HepG2 (cell line): ENCODE results near the gene TAF6L. TPM values are rescaled to one million over a fixed set of nuclear protein-coding genes. Genes with fewer than 3 reads are reported as not detected.

ENCODE experiments used
- BCL6 ChIP-seq: IDR thresholded peaks from 2 replicates; pipeline ENCODE4 v1.6.1; 2016; ENCODE audit warnings: missing genetic modification reagents, missing compliant biosample characterization
- BRCA1 ChIP-seq: sonication (generic); formaldehyde crosslinking; IDR thresholded peaks from 2 replicates; pipeline ENCODE4 v1.4.0; 2020; ENCODE audit warnings: missing genetic modification reagents
- ETV6 ChIP-seq: sonication (generic); formaldehyde crosslinking; conservative IDR thresholded peaks from 2 replicates; pipeline ENCODE4 v1.4.0; 2020; ENCODE audit warnings: missing genetic modification reagents
- JUN ChIP-seq: sonication (generic); formaldehyde crosslinking; IDR thresholded peaks from 2 replicates; pipeline ENCODE4 v1.4.0; 2020; ENCODE audit warnings: mild to moderate bottlenecking, missing genetic modification reagents
- MATR3 ChIP-seq: sonication (generic); formaldehyde crosslinking; IDR thresholded peaks from 2 replicates; pipeline ENCODE4 v1.4.0; 2020; ENCODE audit warnings: missing genetic modification reagents
- MYC ChIP-seq: sonication (generic); formaldehyde crosslinking; IDR thresholded peaks from 2 replicates; pipeline ENCODE4 v1.9.0; 2021; ENCODE audit warnings: missing genetic modification reagents, borderline replicate concordance
- NRL ChIP-seq: sonication (generic); formaldehyde crosslinking; IDR thresholded peaks from 2 replicates; pipeline ENCODE4 v1.5.0; 2020; ENCODE audit warnings: missing genetic modification reagents, mild to moderate bottlenecking, moderate library complexity, borderline replicate concordance
- PITX1 ChIP-seq: sonication (generic); formaldehyde crosslinking; IDR thresholded peaks from 2 replicates; pipeline ENCODE4 v1.5.1; 2020; ENCODE audit warnings: mild to moderate bottlenecking, missing genetic modification reagents
- POLR2A ChIP-seq, 2 experiments: IDR thresholded peaks; 2 replicates each; pipeline ENCODE4 v1.6.1; 2011; ENCODE audit warnings: low read depth in 2 of 2, low read length in 2 of 2, mild to moderate bottlenecking in 1 of 2, moderate library complexity in 1 of 2; ENCODE audit not compliant: insufficient read depth in 1 of 2
- RBAK ChIP-seq: sonication (generic); formaldehyde crosslinking; IDR thresholded peaks from 2 replicates; pipeline ENCODE4 v1.5.1; 2020; ENCODE audit warnings: mild to moderate bottlenecking, missing genetic modification reagents
- RFX1 ChIP-seq: fragments of 450-650 bp; IDR thresholded peaks from 2 replicates; pipeline ENCODE4 v1.6.1; 2017
- TARDBP ChIP-seq: sonication (generic); formaldehyde crosslinking; IDR thresholded peaks from 2 replicates; pipeline ENCODE4 v1.8.0; 2022; ENCODE audit warnings: mild to moderate bottlenecking, missing genetic modification reagents
- ZFP82 ChIP-seq: sonication (generic); formaldehyde crosslinking; IDR thresholded peaks from 2 replicates; pipeline ENCODE4 v1.5.1; 2020; ENCODE audit warnings: mild to moderate bottlenecking, missing genetic modification reagents, borderline replicate concordance
- ZFX ChIP-seq: sonication (generic); formaldehyde crosslinking; IDR thresholded peaks from 2 replicates; pipeline ENCODE4 v1.4.0; 2020; ENCODE audit warnings: mild to moderate bottlenecking, low read depth, missing genetic modification reagents, moderate library complexity
- ZNF350 ChIP-seq: sonication (generic); formaldehyde crosslinking; IDR thresholded peaks from 2 replicates; pipeline ENCODE4 v1.4.0; 2020; ENCODE audit warnings: mild to moderate bottlenecking, low read depth, missing genetic modification reagents, borderline replicate concordance
- ZNF720 ChIP-seq: sonication (generic); formaldehyde crosslinking; IDR thresholded peaks from 2 replicates; pipeline ENCODE4 v1.4.0; 2020; ENCODE audit warnings: missing genetic modification reagents
- ZSCAN31 ChIP-seq: sonication (generic); formaldehyde crosslinking; IDR thresholded peaks from 2 replicates; pipeline ENCODE4 v1.5.0; 2020; ENCODE audit warnings: low read depth, mild to moderate bottlenecking, missing genetic modification reagents
- polyA plus RNA-seq, 8 experiments: library from polyadenylated mRNA; depleted of rRNA in 3 of 8; stranded (reverse) in 7 of 8; unstranded in 1 of 8; fragments of >200 nt; fragmentation: Illumina TruSeq in 4 of 8; extraction: Trizol in 4 of 8; gene quantifications; 2 replicates each; pipeline versions ENCODE4 v1.2.1 to v1.2.3, GENCODE V29; 2011 to 2016; ENCODE audit warnings: low read depth in 4 of 8, missing spikeins in 1 of 8, mixed read lengths in 1 of 8; ENCODE audit not compliant: insufficient read depth in 1 of 8
- total RNA-seq, 5 experiments: library from RNA; depleted of rRNA; stranded (reverse); fragments of >200 nt; fragmentation: Illumina TruSeq; extraction: Trizol; gene quantifications; 2 replicates each; pipeline ENCODE4 v1.2.3, GENCODE V29; 2016; ENCODE audit warnings: low read depth in 1 of 5
- TF ChIP-seq, protein P1 (sequence below): sonication (generic); formaldehyde crosslinking; IDR thresholded peaks from 2 replicates; pipeline ENCODE4 v1.5.0; 2020; ENCODE audit warnings: mild to moderate bottlenecking, missing genetic modification reagents, borderline replicate concordance
- TF ChIP-seq, protein P2 (sequence below): sonication (generic); formaldehyde crosslinking; IDR thresholded peaks from 2 replicates; pipeline ENCODE4 v1.5.0; 2020; ENCODE audit warnings: missing genetic modification reagents
- TF ChIP-seq, protein P3 (sequence below): sonication (generic); formaldehyde crosslinking; IDR thresholded peaks from 2 replicates; pipeline ENCODE4 v1.8.0; 2022; ENCODE audit warnings: missing genetic modification reagents, mild to moderate bottlenecking, moderate library complexity, borderline replicate concordance
- TF ChIP-seq, protein P4 (sequence below): sonication (generic); formaldehyde crosslinking; IDR thresholded peaks from 2 replicates; pipeline ENCODE4 v1.4.0; 2020; ENCODE audit warnings: missing genetic modification reagents, mild to moderate bottlenecking, borderline replicate concordance

TAF6L gene
- total and polyA plus RNA-seq, 2 of the 13 experiments (the other 11 are each of a cell fraction or from before 2014, with no cell fraction given), result 12.6 to 19.4 TPM

DNA sequence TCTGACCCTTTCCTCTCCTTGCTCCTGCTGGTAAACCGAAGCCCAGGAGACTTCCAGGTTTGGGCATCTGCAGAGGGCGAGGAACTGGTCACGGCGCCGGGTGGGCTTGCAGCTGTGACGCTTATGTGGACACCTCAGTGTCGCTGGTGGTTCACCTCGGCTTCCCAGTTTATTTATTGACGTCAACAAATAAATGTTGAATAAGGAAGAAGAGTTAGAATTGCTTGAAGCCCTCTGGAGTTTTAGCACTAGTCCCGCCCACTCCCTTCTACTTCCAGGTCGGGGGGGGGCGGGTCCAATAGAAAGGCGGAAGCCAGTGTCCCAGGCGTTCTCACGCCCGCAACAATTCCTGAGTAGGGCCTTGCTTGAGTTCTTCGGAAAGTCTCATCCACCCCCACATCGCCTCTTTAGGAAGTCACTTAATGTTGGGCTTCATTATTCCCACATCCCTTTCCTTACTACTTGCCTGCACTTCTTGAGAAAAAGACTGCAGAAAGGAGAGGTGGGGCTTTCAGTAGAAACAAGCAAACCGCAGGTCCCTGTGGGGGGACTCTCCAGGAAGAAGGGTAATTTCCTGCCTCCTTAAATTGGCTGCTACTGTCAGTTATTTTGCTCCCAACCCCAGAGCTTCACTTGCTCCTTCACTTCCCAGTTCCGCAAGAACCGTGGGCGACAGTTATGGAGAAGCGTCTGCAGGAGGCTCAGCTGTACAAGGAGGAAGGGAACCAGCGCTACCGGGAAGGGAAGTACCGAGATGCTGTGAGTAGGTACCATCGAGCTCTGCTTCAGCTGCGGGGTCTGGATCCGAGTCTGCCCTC is 42.8 kb upstream of the TAF6L start, which contains the start of gene TTC9C (continued):
- TF ChIP-seq, protein P1, sequence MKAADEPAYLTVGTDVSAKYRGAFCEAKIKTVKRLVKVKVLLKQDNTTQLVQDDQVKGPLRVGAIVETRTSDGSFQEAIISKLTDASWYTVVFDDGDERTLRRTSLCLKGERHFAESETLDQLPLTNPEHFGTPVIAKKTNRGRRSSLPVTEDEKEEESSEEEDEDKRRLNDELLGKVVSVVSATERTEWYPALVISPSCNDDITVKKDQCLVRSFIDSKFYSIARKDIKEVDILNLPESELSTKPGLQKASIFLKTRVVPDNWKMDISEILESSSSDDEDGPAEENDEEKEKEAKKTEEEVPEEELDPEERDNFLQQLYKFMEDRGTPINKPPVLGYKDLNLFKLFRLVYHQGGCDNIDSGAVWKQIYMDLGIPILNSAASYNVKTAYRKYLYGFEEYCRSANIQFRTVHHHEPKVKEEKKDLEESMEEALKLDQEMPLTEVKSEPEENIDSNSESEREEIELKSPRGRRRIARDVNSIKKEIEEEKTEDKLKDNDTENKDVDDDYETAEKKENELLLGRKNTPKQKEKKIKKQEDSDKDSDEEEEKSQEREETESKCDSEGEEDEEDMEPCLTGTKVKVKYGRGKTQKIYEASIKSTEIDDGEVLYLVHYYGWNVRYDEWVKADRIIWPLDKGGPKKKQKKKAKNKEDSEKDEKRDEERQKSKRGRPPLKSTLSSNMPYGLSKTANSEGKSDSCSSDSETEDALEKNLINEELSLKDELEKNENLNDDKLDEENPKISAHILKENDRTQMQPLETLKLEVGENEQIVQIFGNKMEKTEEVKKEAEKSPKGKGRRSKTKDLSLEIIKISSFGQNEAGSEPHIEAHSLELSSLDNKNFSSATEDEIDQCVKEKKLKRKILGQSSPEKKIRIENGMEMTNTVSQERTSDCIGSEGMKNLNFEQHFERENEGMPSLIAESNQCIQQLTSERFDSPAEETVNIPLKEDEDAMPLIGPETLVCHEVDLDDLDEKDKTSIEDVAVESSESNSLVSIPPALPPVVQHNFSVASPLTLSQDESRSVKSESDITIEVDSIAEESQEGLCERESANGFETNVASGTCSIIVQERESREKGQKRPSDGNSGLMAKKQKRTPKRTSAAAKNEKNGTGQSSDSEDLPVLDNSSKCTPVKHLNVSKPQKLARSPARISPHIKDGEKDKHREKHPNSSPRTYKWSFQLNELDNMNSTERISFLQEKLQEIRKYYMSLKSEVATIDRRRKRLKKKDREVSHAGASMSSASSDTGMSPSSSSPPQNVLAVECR (CRISPR knock-in tag), result peak; percentile 85; the same call in 1 of the 2 replicates
- TF ChIP-seq, protein P2, sequence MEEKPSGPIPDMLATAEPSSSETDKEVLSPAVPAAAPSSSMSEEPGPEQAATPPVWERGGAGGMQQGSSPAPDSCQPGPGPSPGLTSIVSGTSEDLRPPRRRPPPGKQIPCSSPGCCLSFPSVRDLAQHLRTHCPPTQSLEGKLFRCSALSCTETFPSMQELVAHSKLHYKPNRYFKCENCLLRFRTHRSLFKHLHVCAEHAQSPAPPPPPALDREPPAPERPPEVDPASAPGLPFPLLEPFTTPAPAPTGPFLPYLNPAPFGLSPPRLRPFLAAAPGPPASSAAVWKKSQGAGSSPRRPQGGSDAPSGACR, result no peak
- TF ChIP-seq, protein P3, sequence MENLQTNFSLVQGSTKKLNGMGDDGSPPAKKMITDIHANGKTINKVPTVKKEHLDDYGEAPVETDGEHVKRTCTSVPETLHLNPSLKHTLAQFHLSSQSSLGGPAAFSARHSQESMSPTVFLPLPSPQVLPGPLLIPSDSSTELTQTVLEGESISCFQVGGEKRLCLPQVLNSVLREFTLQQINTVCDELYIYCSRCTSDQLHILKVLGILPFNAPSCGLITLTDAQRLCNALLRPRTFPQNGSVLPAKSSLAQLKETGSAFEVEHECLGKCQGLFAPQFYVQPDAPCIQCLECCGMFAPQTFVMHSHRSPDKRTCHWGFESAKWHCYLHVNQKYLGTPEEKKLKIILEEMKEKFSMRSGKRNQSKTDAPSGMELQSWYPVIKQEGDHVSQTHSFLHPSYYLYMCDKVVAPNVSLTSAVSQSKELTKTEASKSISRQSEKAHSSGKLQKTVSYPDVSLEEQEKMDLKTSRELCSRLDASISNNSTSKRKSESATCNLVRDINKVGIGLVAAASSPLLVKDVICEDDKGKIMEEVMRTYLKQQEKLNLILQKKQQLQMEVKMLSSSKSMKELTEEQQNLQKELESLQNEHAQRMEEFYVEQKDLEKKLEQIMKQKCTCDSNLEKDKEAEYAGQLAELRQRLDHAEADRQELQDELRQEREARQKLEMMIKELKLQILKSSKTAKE (CRISPR knock-in tag), result no peak
- no peak for TF ChIP-seq PITX1 (CRISPR knock-in tag)
- no peak for TF ChIP-seq JUN (CRISPR knock-in tag)
- TF ChIP-seq BRCA1 (CRISPR knock-in tag), result no peak
- no peak for TF ChIP-seq NRL (CRISPR knock-in tag)
- TF ChIP-seq, protein P4, sequence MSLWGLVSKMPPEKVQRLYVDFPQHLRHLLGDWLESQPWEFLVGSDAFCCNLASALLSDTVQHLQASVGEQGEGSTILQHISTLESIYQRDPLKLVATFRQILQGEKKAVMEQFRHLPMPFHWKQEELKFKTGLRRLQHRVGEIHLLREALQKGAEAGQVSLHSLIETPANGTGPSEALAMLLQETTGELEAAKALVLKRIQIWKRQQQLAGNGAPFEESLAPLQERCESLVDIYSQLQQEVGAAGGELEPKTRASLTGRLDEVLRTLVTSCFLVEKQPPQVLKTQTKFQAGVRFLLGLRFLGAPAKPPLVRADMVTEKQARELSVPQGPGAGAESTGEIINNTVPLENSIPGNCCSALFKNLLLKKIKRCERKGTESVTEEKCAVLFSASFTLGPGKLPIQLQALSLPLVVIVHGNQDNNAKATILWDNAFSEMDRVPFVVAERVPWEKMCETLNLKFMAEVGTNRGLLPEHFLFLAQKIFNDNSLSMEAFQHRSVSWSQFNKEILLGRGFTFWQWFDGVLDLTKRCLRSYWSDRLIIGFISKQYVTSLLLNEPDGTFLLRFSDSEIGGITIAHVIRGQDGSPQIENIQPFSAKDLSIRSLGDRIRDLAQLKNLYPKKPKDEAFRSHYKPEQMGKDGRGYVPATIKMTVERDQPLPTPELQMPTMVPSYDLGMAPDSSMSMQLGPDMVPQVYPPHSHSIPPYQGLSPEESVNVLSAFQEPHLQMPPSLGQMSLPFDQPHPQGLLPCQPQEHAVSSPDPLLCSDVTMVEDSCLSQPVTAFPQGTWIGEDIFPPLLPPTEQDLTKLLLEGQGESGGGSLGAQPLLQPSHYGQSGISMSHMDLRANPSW (CRISPR knock-in tag), result no peak
- no peak for TF ChIP-seq ZFP82 (CRISPR knock-in tag)
- no peak for TF ChIP-seq ZSCAN31 (CRISPR knock-in tag)
- peak; percentile 8; the same call in 1 of the 2 replicates for TF ChIP-seq ZNF350 (CRISPR knock-in tag)
- no peak for TF ChIP-seq ZNF720 (CRISPR knock-in tag)
- TF ChIP-seq BCL6 (CRISPR knock-in tag), result no peak
- TF ChIP-seq RFX1, result no peak
- TF ChIP-seq MATR3, result no peak
- peak; percentile 74 for TF ChIP-seq ZFX
- TF ChIP-seq TARDBP, result no peak
- no peak for TF ChIP-seq ETV6 (CRISPR knock-in tag)
- peak; percentile 26; the same call in 1 of the 2 replicates for TF ChIP-seq MYC (CRISPR knock-in tag)
- peak; percentile 63 to 64 for TF ChIP-seq POLR2A (IDR thresholded peaks at IDR 0.05; ENCODE audit: insufficient read depth in 1 of 2, low read depth in 2 of 2, low read length in 2 of 2)
- no peak for TF ChIP-seq RBAK (CRISPR knock-in tag)
